ENCODE results near the gene SLC7A5.
"Not testable (repeated sequence)": the region's sequence is repeated elsewhere in the genome, so short reads cannot be mapped to it uniquely, and the experiment has no call there.

Gene SLC7A5

GRCh38 chr16:87861300-87862099, 7.8 kb downstream of the SLC7A5 start:
- DNase-seq (ENCODE audit: low read depth), result not testable (repeated sequence)

GRCh38 chr16:87860553-87861299, 8.6 kb downstream of the SLC7A5 start:
- DNase-seq (ENCODE audit: low read depth), result no peak

- DNase-seq (ENCODE audit: low read depth), result not testable (repeated sequence)
Measured at GRCh38 chr16:87858151-87858993, 10.9 kb downstream of the SLC7A5 start.

- no peak for DNase-seq (ENCODE audit: low read depth)
Measured at GRCh38 chr16:87856791-87857228, 12.5 kb downstream of the SLC7A5 start.

- DNase-seq (ENCODE audit: low read depth), result no peak
Measured at GRCh38 chr16:87855852-87856715, 13.2 kb downstream of the SLC7A5 start.

GRCh38 chr16:87854907-87855683, 14.2 kb downstream of the SLC7A5 start:
- DNase-seq (ENCODE audit: low read depth), result no peak

- DNase-seq (ENCODE audit: low read depth), result no peak
Measured at GRCh38 chr16:87854053-87854906, 15.0 kb downstream of the SLC7A5 start.

- peak; percentile 75 for DNase-seq (ENCODE audit: low read depth)
Measured at GRCh38 chr16:87853411-87854052, 15.8 kb downstream of the SLC7A5 start.

GRCh38 chr16:87851601-87852000, 17.7 kb downstream of the SLC7A5 start:
- no peak for DNase-seq (ENCODE audit: low read depth)

GRCh38 chr16:87851141-87851587, 18.1 kb downstream of the SLC7A5 start:
- no peak for DNase-seq (ENCODE audit: low read depth)

- peak; percentile 61 for DNase-seq (ENCODE audit: low read depth)
Measured at GRCh38 chr16:87850009-87851006, 19.0 kb downstream of the SLC7A5 start.

GRCh38 chr16:87849419-87850008, 19.8 kb downstream of the SLC7A5 start:
- no peak for DNase-seq (ENCODE audit: low read depth)

- no peak for DNase-seq (ENCODE audit: low read depth)
Measured at GRCh38 chr16:87848676-87849345, 20.5 kb downstream of the SLC7A5 start.

GRCh38 chr16:87847785-87848675, 21.3 kb downstream of the SLC7A5 start:
- DNase-seq (ENCODE audit: low read depth), result no peak

GRCh38 chr16:87847467-87847784, 21.9 kb downstream of the SLC7A5 start:
- DNase-seq (ENCODE audit: low read depth), result no peak

All from activated T-helper 1 cell treated with Interleukin-2 at 50 U/mL for 16 hours (primary cell).